ENCODE measurements around the gene TNFAIP8L3. TPM values are rescaled to one million over a fixed set of nuclear protein-coding genes. Genes with fewer than 3 reads are reported as not detected.

TNFAIP8L3 gene
- total RNA-seq, 2 donors from 2014 or later, result not detected

DNA sequence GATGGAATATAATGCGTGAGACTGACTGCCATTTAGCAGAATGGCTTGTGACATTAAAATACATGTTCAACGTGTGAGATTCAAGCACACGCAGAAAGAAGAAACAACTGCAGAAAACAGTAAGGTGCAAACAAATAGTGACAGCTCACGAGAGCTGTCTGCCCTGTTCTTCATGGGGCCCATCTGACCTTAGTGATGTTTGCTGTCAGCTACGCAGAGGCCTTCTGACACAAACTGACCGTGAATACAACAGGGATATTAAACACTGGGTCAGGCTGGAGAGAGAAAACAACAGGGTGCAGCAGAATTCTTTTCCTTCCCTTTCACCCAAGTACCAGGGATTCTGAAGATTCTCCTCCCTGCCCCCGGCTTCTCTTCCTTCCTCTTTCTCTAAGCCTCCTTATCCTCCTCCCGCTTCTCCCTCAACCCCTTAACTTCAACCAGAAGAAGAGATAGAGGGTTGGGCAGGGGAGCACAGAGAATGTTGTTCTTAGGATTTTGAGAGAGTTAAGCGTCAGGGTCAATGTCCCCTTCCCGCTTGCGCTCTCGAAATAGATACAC, 2.1 kb downstream of the TNFAIP8L3 start:
- ATAC-seq (no peak), DNase-seq (no peak)
- H3K9me3 ChIP-seq (ENCODE audit: control insufficient read depth, low read length, poor library complexity, severe bottlenecking), result no peaks in the 10 kb centered on the region
- Mint-ChIP-seq H3K36me3 (ENCODE audit: low read depth) (peaks cover 2% of the 10 kb centered on the region), H3K4me3 (peak overlapping the region; percentile 31), H3K27me3 (peaks cover 81% of the 10 kb centered on the region), H3K4me1 (peaks cover 16% of the 10 kb centered on the region), H3K27ac (no peak overlapping the region)

DNA sequence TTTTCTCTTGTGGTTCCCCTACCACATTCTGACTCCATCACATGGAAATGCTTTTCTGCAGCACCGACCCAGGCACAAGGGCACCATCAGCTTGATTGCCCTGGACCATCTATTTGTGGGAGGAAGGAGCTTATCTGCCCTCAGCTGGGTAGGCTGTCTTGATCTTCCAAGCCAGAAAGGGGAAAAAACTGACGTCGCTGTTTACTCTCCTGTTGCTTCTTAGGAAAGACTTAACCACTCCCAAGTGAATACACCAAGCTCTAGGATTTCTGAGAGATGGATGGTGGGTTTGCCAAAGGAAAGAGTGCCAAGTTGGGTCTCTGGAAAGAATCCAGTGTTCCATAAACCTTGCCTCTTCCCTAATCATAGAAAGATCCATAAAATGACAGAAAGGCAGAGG, 4.0 kb downstream of the TNFAIP8L3 start:
- no peak for DNase-seq
- no peak for ATAC-seq
- H3K9me3 ChIP-seq (ENCODE audit: control insufficient read depth, low read length, poor library complexity, severe bottlenecking), result no peaks in the 10 kb centered on the region
- Mint-ChIP-seq H3K4me1 (peaks cover 14% of the 10 kb centered on the region), H3K27me3 (peaks cover 74% of the 10 kb centered on the region), H3K27ac (no peak overlapping the region), H3K36me3 (ENCODE audit: low read depth) (peaks cover 2% of the 10 kb centered on the region), H3K4me3 (no peak overlapping the region)

DNA sequence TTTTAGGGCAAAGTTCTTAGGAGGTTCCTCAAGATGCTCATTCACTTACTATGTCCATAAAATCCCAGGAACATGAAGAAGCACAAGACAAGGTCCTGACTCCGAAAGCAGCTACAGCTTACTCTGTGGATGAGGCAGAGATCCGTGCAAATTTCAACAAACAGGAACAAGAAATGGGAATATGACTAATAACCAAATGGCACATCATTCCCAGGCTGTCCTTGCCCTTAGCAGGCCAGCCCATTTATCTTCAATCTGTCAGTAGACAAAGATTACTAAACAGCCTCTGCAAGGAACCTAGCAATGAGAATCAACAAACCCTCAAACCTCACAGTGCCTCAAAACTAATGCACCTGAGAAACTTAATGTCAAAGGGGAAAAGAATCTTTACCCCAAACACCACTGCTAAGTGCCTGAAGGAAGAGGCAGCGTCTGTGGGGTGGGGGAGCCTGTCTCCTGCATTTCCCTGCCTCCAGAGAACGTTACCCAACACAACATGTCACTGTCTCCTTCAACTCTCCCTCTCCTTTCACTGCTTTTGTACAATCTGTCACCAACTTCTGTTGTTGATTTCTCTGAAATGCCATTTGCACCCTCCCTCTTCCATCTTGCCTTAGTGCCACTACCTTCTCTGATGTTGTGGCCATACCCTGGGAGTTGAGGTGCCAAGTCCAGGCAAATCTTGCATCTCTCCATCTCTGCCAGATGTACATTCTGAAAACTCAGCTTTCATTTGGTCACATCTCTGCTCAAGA, 4.8 kb downstream of the TNFAIP8L3 start:
- DNase-seq (no peak), ATAC-seq (no peak)
- Mint-ChIP-seq H3K4me3 (no peak overlapping the region), H3K36me3 (ENCODE audit: low read depth) (peaks cover 2% of the 10 kb centered on the region), H3K27ac (no peak overlapping the region), H3K4me1 (peaks cover 13% of the 10 kb centered on the region), H3K27me3 (peaks cover 68% of the 10 kb centered on the region)
- no peaks in the 10 kb centered on the region for H3K9me3 ChIP-seq (ENCODE audit: control insufficient read depth, low read length, poor library complexity, severe bottlenecking)

DNA sequence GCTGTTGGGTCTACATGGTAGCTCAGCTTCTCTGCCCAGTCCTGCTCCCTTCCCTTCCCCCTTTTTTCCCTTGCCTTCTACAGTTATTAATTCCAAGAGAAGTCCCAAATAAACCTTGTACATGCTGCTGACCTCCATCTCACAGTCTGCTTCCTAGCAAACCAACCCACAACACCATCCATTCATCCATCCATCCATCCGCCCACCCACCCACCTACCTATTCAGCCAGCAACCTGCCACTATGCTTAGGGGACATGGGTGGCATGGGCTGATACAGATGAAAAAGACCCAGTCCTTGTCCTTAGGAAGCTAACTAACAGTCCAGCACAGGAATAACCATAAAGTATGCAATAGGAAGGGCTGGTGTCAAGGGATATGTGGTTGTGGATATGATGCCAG, 5.7 kb downstream of the TNFAIP8L3 start:
- DNase-seq (no peak), ATAC-seq (no peak)
- peaks cover 12% of the 10 kb centered on the region for H3K4me1 Mint-ChIP-seq
- H3K27ac Mint-ChIP-seq, result no peak overlapping the region
- no peak overlapping the region for H3K4me3 Mint-ChIP-seq
- no peaks in the 10 kb centered on the region for H3K9me3 ChIP-seq (ENCODE audit: control insufficient read depth, low read length, poor library complexity, severe bottlenecking)
- H3K36me3 Mint-ChIP-seq (ENCODE audit: low read depth), result peaks cover 2% of the 10 kb centered on the region
- peaks cover 72% of the 10 kb centered on the region for H3K27me3 Mint-ChIP-seq

DNA sequence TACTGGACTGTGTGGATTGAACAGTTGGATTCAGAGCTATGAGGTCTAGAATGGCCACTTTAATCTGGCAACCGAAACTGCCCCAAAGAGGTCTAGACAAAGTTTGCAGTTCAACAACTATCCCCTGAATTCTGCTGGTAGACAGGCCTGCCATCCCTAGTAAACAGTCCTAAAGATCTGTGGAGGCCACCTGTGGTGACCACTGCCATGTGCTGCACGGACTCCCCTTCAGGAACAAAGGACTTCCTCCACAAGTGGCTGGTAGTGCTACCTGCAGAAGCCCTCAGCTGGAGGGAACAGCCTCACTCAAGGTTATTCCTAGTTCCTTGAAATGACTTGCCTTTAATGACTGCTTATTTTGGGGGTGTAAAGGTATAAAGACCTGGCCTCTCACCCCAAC, 6.1 kb downstream of the TNFAIP8L3 start:
- peaks cover 2% of the 10 kb centered on the region for H3K36me3 Mint-ChIP-seq (ENCODE audit: low read depth)
- H3K27ac Mint-ChIP-seq, result no peak overlapping the region
- H3K27me3 Mint-ChIP-seq, result peaks cover 69% of the 10 kb centered on the region
- DNase-seq (no peak), ATAC-seq (no peak)
- no peaks in the 10 kb centered on the region for H3K9me3 ChIP-seq (ENCODE audit: control insufficient read depth, low read length, poor library complexity, severe bottlenecking)
- H3K4me1 Mint-ChIP-seq, result peaks cover 9% of the 10 kb centered on the region
- no peak overlapping the region for H3K4me3 Mint-ChIP-seq

DNA sequence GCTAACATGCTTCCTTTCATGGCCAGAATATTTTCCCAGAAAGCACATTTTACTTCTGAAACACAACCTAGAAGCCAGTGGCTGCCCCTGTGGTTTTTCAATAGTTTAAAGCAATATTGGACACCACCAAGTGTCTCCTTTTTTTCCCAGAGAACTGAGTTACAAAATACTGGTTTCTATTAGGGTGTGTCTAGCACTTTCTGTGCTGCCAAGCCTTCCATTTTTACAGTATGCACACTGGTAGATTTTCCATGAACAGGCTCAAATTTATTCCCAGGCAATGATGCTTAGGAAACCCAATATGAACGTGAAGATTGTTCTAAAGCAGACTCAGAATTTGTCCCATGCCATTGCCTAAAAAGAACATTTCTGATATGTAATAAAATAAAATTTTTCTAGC, 7.2 kb downstream of the TNFAIP8L3 start:
- Mint-ChIP-seq H3K27ac (no peak overlapping the region), H3K27me3 (peaks cover 62% of the 10 kb centered on the region), H3K36me3 (ENCODE audit: low read depth) (peaks cover 2% of the 10 kb centered on the region), H3K4me3 (no peak overlapping the region), H3K4me1 (peaks cover 3% of the 10 kb centered on the region)
- no peaks in the 10 kb centered on the region for H3K9me3 ChIP-seq (ENCODE audit: control insufficient read depth, low read length, poor library complexity, severe bottlenecking)
- DNase-seq, result no peak
- ATAC-seq, result no peak

DNA sequence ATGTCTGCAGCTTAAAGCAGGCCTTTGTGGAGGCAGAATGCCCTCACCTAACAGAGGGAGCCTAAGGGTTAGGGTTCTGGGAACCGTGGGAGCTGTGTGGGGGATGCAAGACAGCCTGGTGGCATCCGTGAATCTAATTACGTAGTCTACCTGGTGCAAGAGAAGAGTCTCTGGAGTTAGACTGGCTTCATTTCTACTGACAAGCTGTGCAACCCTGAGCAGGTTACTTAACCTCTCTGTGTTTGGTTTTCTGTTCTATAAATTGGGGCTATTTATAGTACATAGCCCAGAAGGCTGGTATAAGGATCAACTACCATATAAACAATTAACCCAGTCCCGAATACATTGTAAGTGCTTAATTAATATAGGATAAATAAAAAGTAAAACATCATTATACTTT, 8.3 kb downstream of the TNFAIP8L3 start:
- peaks cover 52% of the 10 kb centered on the region for H3K27me3 Mint-ChIP-seq
- no peak overlapping the region for H3K4me3 Mint-ChIP-seq
- H3K4me1 Mint-ChIP-seq, result peaks cover 3% of the 10 kb centered on the region
- peaks cover 2% of the 10 kb centered on the region for H3K36me3 Mint-ChIP-seq (ENCODE audit: low read depth)
- H3K27ac Mint-ChIP-seq, result no peak overlapping the region
- ATAC-seq (no peak), DNase-seq (no peak)
- no peaks in the 10 kb centered on the region for H3K9me3 ChIP-seq (ENCODE audit: control insufficient read depth, low read length, poor library complexity, severe bottlenecking)

DNA sequence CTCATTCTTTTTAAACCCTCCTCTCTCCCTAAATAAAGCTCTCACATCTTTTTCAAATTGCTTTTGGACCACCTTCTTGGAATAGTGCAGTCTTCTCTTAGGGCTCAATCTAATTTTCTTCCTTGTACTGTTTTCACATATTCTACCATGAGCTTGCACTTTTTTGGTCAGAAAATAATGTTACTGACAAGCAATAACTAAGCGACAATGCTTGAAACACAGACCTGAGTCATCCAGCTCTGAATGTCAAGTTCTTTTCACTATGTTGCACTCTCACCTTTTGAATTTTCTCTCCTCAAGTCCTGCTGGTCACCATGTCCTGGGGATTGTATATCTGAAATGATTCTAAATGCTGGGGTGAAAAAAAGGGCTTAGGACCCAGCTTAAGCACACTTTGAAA, 8.9 kb downstream of the TNFAIP8L3 start:
- no peak for ATAC-seq
- no peaks in the 10 kb centered on the region for H3K9me3 ChIP-seq (ENCODE audit: control insufficient read depth, low read length, poor library complexity, severe bottlenecking)
- Mint-ChIP-seq H3K4me3 (no peak overlapping the region), H3K27me3 (peaks cover 46% of the 10 kb centered on the region), H3K27ac (no peak overlapping the region), H3K36me3 (ENCODE audit: low read depth) (peaks cover 2% of the 10 kb centered on the region), H3K4me1 (peaks cover 3% of the 10 kb centered on the region)
- no peak for DNase-seq

DNA sequence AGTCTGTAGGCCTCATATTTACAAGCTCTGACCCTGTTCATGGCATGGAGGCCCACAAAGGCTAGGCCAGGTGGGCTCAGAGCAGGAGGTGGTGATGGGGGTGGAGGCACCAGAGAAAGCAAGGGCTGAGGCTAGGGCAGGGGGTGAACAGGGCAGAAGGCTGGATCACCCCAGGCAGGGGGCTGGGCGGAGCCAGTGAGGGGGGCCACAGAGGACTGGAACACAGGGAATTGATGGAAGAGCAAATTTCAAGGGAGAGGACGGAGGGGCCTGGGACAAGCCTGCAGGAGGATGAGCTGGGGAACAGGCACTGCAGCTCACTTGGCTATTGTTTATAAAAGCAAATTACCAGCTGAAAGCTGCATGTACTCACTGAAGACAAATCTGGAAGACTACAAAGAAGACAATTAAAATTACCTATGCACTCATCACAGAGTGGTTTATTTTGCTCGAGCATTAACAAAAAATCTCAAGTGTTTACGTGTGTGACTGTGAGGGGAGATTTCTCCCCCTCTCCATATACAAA, 11.0 kb downstream of the TNFAIP8L3 start:
- Mint-ChIP-seq H3K4me1 (peaks cover 3% of the 10 kb centered on the region), H3K27me3 (peaks cover 32% of the 10 kb centered on the region), H3K36me3 (ENCODE audit: low read depth) (peaks cover under 1% of the 10 kb centered on the region), H3K27ac (no peak overlapping the region), H3K4me3 (no peak overlapping the region)
- ATAC-seq (no peak), DNase-seq (no peak)
- no peaks in the 10 kb centered on the region for H3K9me3 ChIP-seq (ENCODE audit: control insufficient read depth, low read length, poor library complexity, severe bottlenecking)

DNA sequence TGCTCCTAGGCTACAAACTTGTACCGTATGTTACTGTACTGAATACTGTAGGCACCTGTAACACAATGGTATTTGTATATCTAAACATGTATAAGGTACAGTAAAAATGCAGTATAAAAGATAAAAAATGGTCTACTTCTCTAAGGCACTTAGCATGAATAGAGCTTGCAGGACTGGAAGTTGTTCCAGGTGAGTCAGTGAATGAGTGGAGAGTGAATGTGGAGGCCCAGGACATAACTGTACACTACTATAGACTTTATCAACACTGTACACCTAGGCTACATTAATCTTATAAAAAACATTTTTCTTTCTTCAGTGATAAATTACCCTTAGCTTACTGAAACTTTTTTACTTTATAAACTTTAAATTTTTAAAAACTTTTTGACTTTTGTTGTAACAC, 12.5 kb downstream of the TNFAIP8L3 start:
- Mint-ChIP-seq H3K27ac (no peak overlapping the region), H3K36me3 (ENCODE audit: low read depth) (peaks cover 4% of the 10 kb centered on the region), H3K4me1 (peaks cover 8% of the 10 kb centered on the region), H3K27me3 (peaks cover 38% of the 10 kb centered on the region), H3K4me3 (no peak overlapping the region)
- DNase-seq (no peak), ATAC-seq (no peak)
- H3K9me3 ChIP-seq (ENCODE audit: control insufficient read depth, low read length, poor library complexity, severe bottlenecking), result no peaks in the 10 kb centered on the region

DNA sequence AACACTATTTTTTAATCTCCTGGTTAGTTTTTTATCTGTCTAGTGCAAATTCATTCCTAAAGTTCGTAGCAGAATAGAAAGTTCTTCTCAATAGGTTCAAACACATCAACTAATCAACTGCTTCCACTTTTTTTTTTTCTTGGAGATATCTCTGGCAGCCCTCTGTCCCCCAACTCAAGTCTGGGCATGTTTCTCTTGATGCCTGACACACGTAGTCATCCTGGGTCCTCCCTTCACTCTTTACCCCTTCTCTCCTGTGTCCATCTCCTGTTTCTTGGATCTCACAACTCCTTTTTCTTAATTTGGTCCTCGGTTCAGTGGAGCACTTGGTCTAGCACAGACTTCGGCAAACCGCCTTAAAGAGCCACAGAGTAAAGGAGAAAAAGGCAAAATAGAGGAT, 14.4 kb downstream of the TNFAIP8L3 start:
- peaks cover 46% of the 10 kb centered on the region for H3K27me3 Mint-ChIP-seq
- no peaks in the 10 kb centered on the region for H3K9me3 ChIP-seq (ENCODE audit: control insufficient read depth, low read length, poor library complexity, severe bottlenecking)
- H3K36me3 Mint-ChIP-seq (ENCODE audit: low read depth), result peaks cover 4% of the 10 kb centered on the region
- H3K4me3 Mint-ChIP-seq, result no peak overlapping the region
- ATAC-seq (no peak), DNase-seq (no peak)
- peaks cover 5% of the 10 kb centered on the region for H3K4me1 Mint-ChIP-seq
- no peak overlapping the region for H3K27ac Mint-ChIP-seq

DNA sequence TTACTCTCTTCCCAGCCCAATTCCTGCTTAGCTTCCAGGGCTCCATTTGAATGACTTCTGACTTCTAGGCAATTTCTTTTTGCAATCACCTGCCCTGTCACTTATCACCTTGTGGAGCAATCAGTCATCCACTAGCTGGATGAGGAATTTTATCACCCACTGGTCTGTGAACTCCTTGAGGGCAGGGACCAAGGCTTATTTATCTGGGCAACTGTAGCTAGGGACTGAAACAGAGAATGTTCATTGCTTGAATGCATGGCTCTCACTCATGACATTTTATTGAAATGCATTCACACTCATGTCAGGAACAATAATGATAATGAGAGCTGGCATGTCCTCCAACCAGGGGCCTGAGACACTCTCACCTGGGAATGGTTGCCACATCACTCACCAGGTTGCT, 15.5 kb downstream of the TNFAIP8L3 start:
- no peak overlapping the region for H3K27ac Mint-ChIP-seq
- H3K4me3 Mint-ChIP-seq, result no peak overlapping the region
- H3K9me3 ChIP-seq (ENCODE audit: control insufficient read depth, low read length, poor library complexity, severe bottlenecking), result no peaks in the 10 kb centered on the region
- H3K4me1 Mint-ChIP-seq, result peaks cover 5% of the 10 kb centered on the region
- H3K36me3 Mint-ChIP-seq (ENCODE audit: low read depth), result peaks cover 4% of the 10 kb centered on the region
- H3K27me3 Mint-ChIP-seq, result peaks cover 52% of the 10 kb centered on the region
- DNase-seq (no peak), ATAC-seq (no peak)

DNA sequence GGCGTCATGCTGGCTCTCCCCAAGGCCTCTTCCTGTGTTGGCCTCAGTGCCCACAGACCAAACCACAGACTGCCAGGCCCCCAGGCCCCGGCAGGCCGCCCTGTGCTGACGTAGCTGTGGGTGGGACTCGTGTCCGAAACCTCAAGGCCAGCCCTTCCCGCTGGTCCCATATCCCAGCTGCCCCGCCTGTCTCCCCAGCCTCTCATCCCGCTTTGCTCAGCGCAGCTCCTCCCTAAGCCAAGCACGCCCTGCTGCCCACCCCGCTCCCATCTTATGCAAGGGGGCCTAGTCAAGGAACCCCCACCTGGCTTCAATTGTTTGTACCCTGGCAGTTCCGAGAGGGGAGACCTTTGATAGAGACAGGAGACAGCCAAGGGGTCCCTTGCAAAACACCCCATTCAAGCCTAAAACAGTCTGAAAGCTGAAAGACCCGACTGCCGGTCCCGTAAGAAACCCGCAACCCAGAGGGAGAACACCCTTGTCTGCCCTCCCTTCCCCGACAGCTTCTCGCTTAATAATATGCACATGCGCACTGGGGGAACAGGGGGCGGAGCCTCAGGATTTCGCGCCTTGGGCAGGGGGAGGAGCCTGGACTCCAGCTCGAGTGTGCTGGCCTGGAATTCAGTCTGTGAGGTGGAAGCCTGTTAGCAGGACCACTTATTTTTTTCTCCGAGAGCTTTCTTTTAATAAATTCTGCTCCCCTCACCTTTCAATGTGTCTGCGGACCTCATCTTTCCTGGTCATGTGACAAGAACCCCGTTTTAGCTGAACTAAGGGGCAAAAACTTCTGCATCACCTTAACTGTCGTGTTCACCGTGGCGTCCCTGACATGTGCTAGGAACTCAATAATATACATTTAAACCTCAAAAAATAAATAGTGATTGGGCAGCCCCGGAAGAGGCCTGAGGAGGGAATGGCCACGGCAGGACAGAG, 17.2 kb downstream of the TNFAIP8L3 start:
- ATAC-seq, result peak; percentile 71
- Mint-ChIP-seq H3K4me3 (peak overlapping the region; percentile 63), H3K27ac (no peak overlapping the region), H3K4me1 (peaks cover 5% of the 10 kb centered on the region), H3K27me3 (peaks cover 49% of the 10 kb centered on the region), H3K36me3 (ENCODE audit: low read depth) (peaks cover 4% of the 10 kb centered on the region)
- no peaks in the 10 kb centered on the region for H3K9me3 ChIP-seq (ENCODE audit: control insufficient read depth, low read length, poor library complexity, severe bottlenecking)
- peak in 1 of 3 donors; percentile 20 for DNase-seq

Data from T-helper 17 cell (primary cell).